CD14-positive monocyte (primary cell): Measurements from ENCODE around the gene PLEKHG1. TPM values are rescaled to one million over a fixed set of nuclear protein-coding genes. Genes with fewer than 3 reads are reported as not detected.

ENCODE experiments used
- DNase-seq, 3 donors: peaks; one replicate each; pipeline ENCODE4 v3.0.0-alpha.2; 2011 to 2022
- H2AFZ ChIP-seq: 2 replicates; pipeline ENCODE4 v1.6.0; 2012; ENCODE audit warnings: mild to moderate bottlenecking, low read depth, low read length, inconsistent platforms; ENCODE audit not compliant: insufficient read depth, poor library complexity, severe bottlenecking
- H3K27ac ChIP-seq, 2 donors: 1 replicate in 1 of 2; 2 replicates in 1 of 2; pipeline ENCODE4 v1.5.1; 2012 to 2013; ENCODE audit warnings: low read length in 2 of 2, control low read depth in 1 of 2, inconsistent platforms in 1 of 2, low read depth in 1 of 2, mild to moderate bottlenecking in 1 of 2
- H3K27me3 ChIP-seq, 2 donors: one replicate each; pipeline versions ENCODE4 v1.6.0 to v1.6.1; 2011 to 2013; ENCODE audit warnings: low read length in 2 of 2; ENCODE audit not compliant: control insufficient read depth in 2 of 2, insufficient read depth in 2 of 2
- H3K36me3 ChIP-seq, 2 donors: replicated peaks in 1 of 2; 1 replicate in 1 of 2; 2 replicates in 1 of 2; pipeline versions ENCODE4 v1.5.1 to v1.6.1; 2012 to 2013; ENCODE audit warnings: low read length in 2 of 2, control low read depth in 1 of 2, inconsistent platforms in 1 of 2, mild to moderate bottlenecking in 1 of 2; ENCODE audit not compliant: insufficient read depth in 2 of 2, control insufficient read depth in 1 of 2
- H3K4me1 ChIP-seq, 2 donors: 1 replicate in 1 of 2; 2 replicates in 1 of 2; pipeline versions ENCODE4 v1.5.1 to v1.6.1; 2012 to 2013; ENCODE audit warnings: low read length in 2 of 2, control low read depth in 1 of 2, inconsistent platforms in 1 of 2, mild to moderate bottlenecking in 1 of 2, moderate library complexity in 1 of 2; ENCODE audit not compliant: insufficient read depth in 2 of 2, control insufficient read depth in 1 of 2
- H3K4me2 ChIP-seq: replicated peaks from 2 replicates; pipeline ENCODE3; 2012; ENCODE audit warnings: low read length, moderate library complexity, mild to moderate bottlenecking; ENCODE audit not compliant: poor library complexity, severe bottlenecking; ENCODE audit errors: extremely low read depth
- H3K4me3 ChIP-seq, 3 experiments: fragments of 200-600 bp in 1 of 3; sonication (generic) in 1 of 3; replicated peaks in 1 of 3; 1 replicate in 2 of 3; 2 replicates in 1 of 3; pipeline ENCODE4 v1.5.1; 2011 to 2013; ENCODE audit warnings: low read length in 3 of 3, mild to moderate bottlenecking in 3 of 3, control low read depth in 2 of 3, low read depth in 2 of 3, inconsistent platforms in 1 of 3, moderate library complexity in 1 of 3
- H3K79me2 ChIP-seq: 2 replicates; pipeline ENCODE4 v1.6.0; 2012; ENCODE audit warnings: mild to moderate bottlenecking, control low read depth, inconsistent platforms, low read length, moderate library complexity; ENCODE audit not compliant: insufficient read depth
- H3K9ac ChIP-seq: 2 replicates; pipeline ENCODE4 v1.6.0; 2017; ENCODE audit warnings: low read length, mild to moderate bottlenecking; ENCODE audit not compliant: insufficient read depth, poor library complexity, severe bottlenecking
- H3K9me3 ChIP-seq, 2 donors: replicated peaks in 1 of 2; 1 replicate in 1 of 2; 2 replicates in 1 of 2; pipeline versions ENCODE4 v1.5.1 to v1.6.1; 2012 to 2013; ENCODE audit warnings: low read length in 2 of 2, control low read depth in 1 of 2; ENCODE audit not compliant: control insufficient read depth in 1 of 2, insufficient read depth in 1 of 2
- H4K20me1 ChIP-seq: 2 replicates; pipeline ENCODE4 v1.6.0; 2012; ENCODE audit warnings: mild to moderate bottlenecking, low read length, control low read depth, moderate library complexity; ENCODE audit not compliant: insufficient read depth
- H3K27ac Mint-ChIP-seq, 7 donors: one replicate each; pipeline ENCODE4 v1.8.0; 2020; ENCODE audit warnings: mild to moderate bottlenecking in 7 of 7, mixed read lengths in 7 of 7, moderate library complexity in 6 of 7, inconsistent platforms in 2 of 7
- H3K27me3 Mint-ChIP-seq, 3 donors: one replicate each; pipeline ENCODE4 v1.8.0; 2021 to 2022; ENCODE audit warnings: low read depth in 3 of 3, mild to moderate bottlenecking in 3 of 3, mixed read lengths in 3 of 3, moderate library complexity in 3 of 3, inconsistent platforms in 1 of 3
- H3K36me3 Mint-ChIP-seq, 2 donors: one replicate each; pipeline ENCODE4 v1.8.0; 2020; ENCODE audit warnings: mixed read lengths in 2 of 2, inconsistent platforms in 1 of 2, mild to moderate bottlenecking in 1 of 2
- H3K4me1 Mint-ChIP-seq: one replicate; pipeline ENCODE4 v1.8.0; 2020; ENCODE audit warnings: mild to moderate bottlenecking, mixed read lengths
- H3K4me3 Mint-ChIP-seq, 2 donors: one replicate each; pipeline ENCODE4 v1.8.0; 2020; ENCODE audit warnings: mild to moderate bottlenecking in 2 of 2, mixed read lengths in 2 of 2, moderate library complexity in 1 of 2
- H3K9me3 Mint-ChIP-seq, 7 donors: one replicate each; pipeline ENCODE4 v1.8.0; 2020 to 2022; ENCODE audit warnings: mixed read lengths in 7 of 7, mild to moderate bottlenecking in 6 of 7, moderate library complexity in 6 of 7, inconsistent platforms in 2 of 7
- WGBS: methylation state at CpG from one replicate; pipeline ENCODE4 v1.1.5; 2013; ENCODE audit warnings: missing lambda C conversion rate; ENCODE audit not compliant: insufficient coverage; 5-methylcytosine and 5-hydroxymethylcytosine counted together
- intact Hi-C, 2 donors: fragments of 100-400 bp; cut with micrococcal nuclease; formaldehyde crosslinking; loops; one replicate each; pipeline versions ENCODE4 v1.15.0 to v1.15.1; 2023
- polyA plus RNA-seq, 3 donors: library from polyadenylated mRNA; depleted of rRNA in 1 of 3; unstranded in 2 of 3; stranded (reverse) in 1 of 3; fragments of 300-500 nt in 2 of 3; fragments of >200 nt in 1 of 3; fragmentation: Illumina TruSeq in 2 of 3; gene quantifications; 1 replicate in 2 of 3; 2 replicates in 1 of 3; pipeline ENCODE4 v1.2.3, GENCODE V29; 2012 to 2021
- TF ChIP-seq, protein P1 (sequence below): fragments of 200-600 bp; IDR thresholded peaks from one replicate; pipeline ENCODE4 v1.8.0; 2022; ENCODE audit warnings: antibody characterized with exemption, mild to moderate bottlenecking

Gene PLEKHG1
- polyA plus RNA-seq, 3 donors, result 0.02 to 0.15 (median 0.08) TPM

- Mint-ChIP-seq H3K4me1 (no peaks in the 10 kb centered on the region), H3K4me3 (no peak overlapping the region), H3K9me3 (peaks cover 1 to 12% (median 5%) of the 10 kb centered on the region in 7 donors), H3K36me3 (no peaks in the 10 kb centered on the region), H3K27me3 (peaks cover 0 to 11% (median 11%) of the 10 kb centered on the region in 3 donors), H3K27ac (no peak overlapping the region)
- Histone ChIP-seq H3K27me3 (peaks cover 0 to 3% of the 10 kb centered on the region in 2 donors), H3K9me3 (peaks cover 4 to 5% of the 10 kb centered on the region in 2 donors), H3K4me1 (no peaks in the 10 kb centered on the region), H3K79me2 (no peaks in the 10 kb centered on the region), H2AFZ (no peak overlapping the region), H3K36me3 (no peaks in the 10 kb centered on the region), H3K4me3 (no peak overlapping the region), H3K9ac (no peak overlapping the region), H3K4me2 (no peak overlapping the region), H4K20me1 (no peaks in the 10 kb centered on the region), H3K27ac (no peak overlapping the region)
- DNase-seq, result no peak
- intact Hi-C loops, result no loop called here
- no CpG with 5 or more reads among the region's 5 CpGs for WGBS
- TF ChIP-seq, protein P1, sequence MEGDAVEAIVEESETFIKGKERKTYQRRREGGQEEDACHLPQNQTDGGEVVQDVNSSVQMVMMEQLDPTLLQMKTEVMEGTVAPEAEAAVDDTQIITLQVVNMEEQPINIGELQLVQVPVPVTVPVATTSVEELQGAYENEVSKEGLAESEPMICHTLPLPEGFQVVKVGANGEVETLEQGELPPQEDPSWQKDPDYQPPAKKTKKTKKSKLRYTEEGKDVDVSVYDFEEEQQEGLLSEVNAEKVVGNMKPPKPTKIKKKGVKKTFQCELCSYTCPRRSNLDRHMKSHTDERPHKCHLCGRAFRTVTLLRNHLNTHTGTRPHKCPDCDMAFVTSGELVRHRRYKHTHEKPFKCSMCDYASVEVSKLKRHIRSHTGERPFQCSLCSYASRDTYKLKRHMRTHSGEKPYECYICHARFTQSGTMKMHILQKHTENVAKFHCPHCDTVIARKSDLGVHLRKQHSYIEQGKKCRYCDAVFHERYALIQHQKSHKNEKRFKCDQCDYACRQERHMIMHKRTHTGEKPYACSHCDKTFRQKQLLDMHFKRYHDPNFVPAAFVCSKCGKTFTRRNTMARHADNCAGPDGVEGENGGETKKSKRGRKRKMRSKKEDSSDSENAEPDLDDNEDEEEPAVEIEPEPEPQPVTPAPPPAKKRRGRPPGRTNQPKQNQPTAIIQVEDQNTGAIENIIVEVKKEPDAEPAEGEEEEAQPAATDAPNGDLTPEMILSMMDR, result no peak
Observed at GRCh38 chr6:150557043-150557599, 42.6 kb upstream of the PLEKHG1 start.

DNA sequence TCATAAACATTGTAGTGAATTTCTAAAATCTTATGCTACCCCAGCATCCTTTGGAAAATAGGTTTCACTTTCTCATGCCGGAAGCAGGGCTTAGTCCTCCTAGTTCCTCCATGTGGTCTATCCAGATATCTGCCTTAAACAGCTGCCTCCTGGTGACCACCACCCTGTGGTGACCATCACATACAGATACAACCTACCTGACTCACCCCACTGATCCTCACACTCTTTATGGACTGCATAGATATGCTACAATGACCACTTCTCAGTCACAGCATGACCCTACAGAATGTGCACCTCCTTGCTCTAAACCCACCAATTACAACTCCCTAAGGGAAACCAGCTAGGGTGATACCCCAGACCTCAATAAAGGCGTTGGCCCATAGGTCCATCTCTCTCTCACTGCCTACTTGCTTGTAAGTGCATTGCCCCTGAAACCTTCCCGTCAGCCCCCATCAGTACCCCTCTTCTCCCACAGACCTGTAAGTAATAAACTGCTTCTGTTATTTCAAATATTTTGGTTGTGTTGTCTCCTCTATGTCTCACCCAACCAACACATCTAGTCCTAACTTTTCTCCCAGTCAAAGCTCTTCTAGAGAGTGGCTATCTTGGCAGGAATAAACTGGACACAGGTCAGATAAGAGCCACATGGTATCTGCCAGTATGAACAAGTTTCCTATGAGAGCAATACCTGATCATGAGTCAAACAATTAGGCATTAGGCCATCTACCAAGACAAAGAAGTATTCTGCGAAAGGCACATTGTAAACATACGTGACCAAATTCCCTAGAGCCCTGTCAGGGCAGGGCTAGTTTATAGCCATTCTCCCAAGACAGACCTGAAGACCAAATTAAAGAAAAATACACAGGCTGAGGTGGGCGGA is 39.4 kb upstream of the PLEKHG1 start:
- no peak for DNase-seq
- H3K4me2 ChIP-seq, result no peak overlapping the region
- no peak overlapping the region for H3K27ac ChIP-seq
- peaks cover 5 to 16% (median 12%) of the 10 kb centered on the region in 3 donors for H3K27me3 Mint-ChIP-seq
- H3K27me3 ChIP-seq, result peaks cover 0 to 9% of the 10 kb centered on the region in 2 donors
- peaks cover 4 to 5% of the 10 kb centered on the region in 2 donors for H3K9me3 ChIP-seq
- no peaks in the 10 kb centered on the region for H3K36me3 ChIP-seq
- WGBS, result 71% methylated on average over 5 of the region's 6 CpGs
- intact Hi-C loops, result no loop called here
- H3K9me3 Mint-ChIP-seq, result peaks cover 0 to 12% (median 5%) of the 10 kb centered on the region in 7 donors
- TF ChIP-seq, protein P1, result no peak
- H3K9ac ChIP-seq, result no peak overlapping the region
- no peaks in the 10 kb centered on the region for H3K36me3 Mint-ChIP-seq
- no peaks in the 10 kb centered on the region for H3K4me1 ChIP-seq
- H3K4me1 Mint-ChIP-seq, result no peaks in the 10 kb centered on the region
- no peaks in the 10 kb centered on the region for H4K20me1 ChIP-seq
- H3K4me3 ChIP-seq, result no peak overlapping the region
- H2AFZ ChIP-seq, result no peak overlapping the region
- no peak overlapping the region for H3K27ac Mint-ChIP-seq
- no peak overlapping the region for H3K4me3 Mint-ChIP-seq
- no peaks in the 10 kb centered on the region for H3K79me2 ChIP-seq
